Measurements from ENCODE around the gene ORM2.

DNA sequence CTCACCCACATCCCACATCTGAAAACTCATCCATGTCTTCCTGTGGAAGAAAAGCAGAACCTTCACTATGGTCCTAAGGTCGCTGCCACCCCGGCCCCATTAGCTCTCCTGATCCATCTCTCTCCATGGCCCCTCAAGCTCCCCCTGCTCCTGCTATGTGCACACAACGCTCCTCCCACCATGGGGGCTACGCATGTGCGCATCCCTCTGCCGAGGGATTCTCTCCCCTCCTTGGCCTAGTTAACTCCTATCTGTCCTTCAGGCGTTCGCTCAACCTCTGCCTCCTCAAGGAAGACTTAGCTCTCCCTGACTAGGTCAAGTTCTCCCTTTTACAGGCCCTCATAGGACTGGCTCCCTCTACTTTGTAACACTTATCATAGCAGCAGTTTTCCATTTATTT is 48.3 kb downstream of the ORM2 start:
- TF ChIP-seq CTCF (IDR thresholded peaks at IDR 0.05) (no peak), POLR2A (IDR thresholded peaks at IDR 0.05) (no peak)
